DMS53 treated with DMSO at 0.1 percent for 48 hours (cell line): ENCODE measurements around the gene ATP13A5.
A peak's percentile ranks its signal among the peaks of the same experiment; 100 is the strongest.

Experiments used
- DNase-seq: peaks from one replicate; lab custom pipeline; 2025; ENCODE audit not compliant: unreplicated experiment; lab: John Stamatoyannopoulos, UW

Gene ATP13A5

GRCh38 chr3:193346259-193346658, 32.3 kb downstream of the ATP13A5 start:
- DNase-seq: no peak

- DNase-seq: no peak
These were observed 33.1 kb downstream of the ATP13A5 start for GRCh38 chr3:193345431-193345830.

GRCh38 chr3:193344486-193344885, 34.1 kb downstream of the ATP13A5 start:
- no peak for DNase-seq

GRCh38 chr3:193343726-193344222, 34.8 kb downstream of the ATP13A5 start:
- DNase-seq: no peak

GRCh38 chr3:193342551-193342950, 36.0 kb downstream of the ATP13A5 start:
- no peak for DNase-seq

GRCh38 chr3:193335031-193335430, 43.5 kb downstream of the ATP13A5 start:
- DNase-seq: no peak

GRCh38 chr3:193333229-193333628, 45.3 kb downstream of the ATP13A5 start:
- no peak for DNase-seq

GRCh38 chr3:193330555-193331204, 47.9 kb downstream of the ATP13A5 start:
- no peak for DNase-seq

- DNase-seq: no peak
These were observed 60.8 kb downstream of the ATP13A5 start for GRCh38 chr3:193317682-193318300.

- DNase-seq: no peak
These were observed 64.4 kb downstream of the ATP13A5 start for GRCh38 chr3:193314161-193314560.

GRCh38 chr3:193313061-193313958, 65.2 kb downstream of the ATP13A5 start:
- no peak for DNase-seq

GRCh38 chr3:193310914-193311723, 67.4 kb downstream of the ATP13A5 start:
- DNase-seq: no peak

- no peak for DNase-seq
These were observed 73.2 kb downstream of the ATP13A5 start for GRCh38 chr3:193305356-193305755.

- peak; percentile 46 for DNase-seq
These were observed 77.1 kb downstream of the ATP13A5 start for GRCh38 chr3:193301433-193301832.

GRCh38 chr3:193297421-193297820, 81.1 kb downstream of the ATP13A5 start:
- DNase-seq: no peak

GRCh38 chr3:193295985-193296384, 82.6 kb downstream of the ATP13A5 start:
- no peak for DNase-seq

GRCh38 chr3:193292386-193292785, 86.2 kb downstream of the ATP13A5 start:
- DNase-seq: no peak

- DNase-seq: no peak
These were observed 107.3 kb downstream of the ATP13A5 start for GRCh38 chr3:193271101-193271840.

- no peak for DNase-seq
These were observed 108.1 kb downstream of the ATP13A5 start for GRCh38 chr3:193270451-193270850.

- no peak for DNase-seq
These were observed 109.1 kb downstream of the ATP13A5 start for GRCh38 chr3:193269343-193270028.
